Subcutaneous abdominal adipose tissue (tissue), 5 donors: ENCODE data around the gene PPTC7.
A peak's percentile ranks its signal among the peaks of the same experiment; 100 is the strongest.
"Not testable (repeated sequence)": the region's sequence is repeated elsewhere in the genome, so short reads cannot be mapped to it uniquely, and the experiment has no call there.

Source experiments
- H3K27ac ChIP-seq: one replicate; pipeline ENCODE4 v1.7.0; 2013; ENCODE audit warnings: low read depth, mild to moderate bottlenecking, inconsistent platforms, low read length, moderate library complexity
- H3K27me3 ChIP-seq, 5 donors: one replicate each; pipeline ENCODE4 v1.7.0; 2013; ENCODE audit warnings: low read length in 5 of 5, inconsistent platforms in 1 of 5; ENCODE audit not compliant: control insufficient read depth in 5 of 5, insufficient read depth in 4 of 5
- H3K36me3 ChIP-seq, 5 donors: one replicate each; pipeline ENCODE4 v1.7.0; 2013; ENCODE audit warnings: low read length in 5 of 5; ENCODE audit not compliant: control insufficient read depth in 5 of 5, insufficient read depth in 5 of 5
- H3K4me1 ChIP-seq, 5 donors: one replicate each; pipeline ENCODE4 v1.7.0; 2013; ENCODE audit warnings: low read length in 5 of 5, mild to moderate bottlenecking in 3 of 5, moderate library complexity in 1 of 5; ENCODE audit not compliant: control insufficient read depth in 5 of 5, insufficient read depth in 5 of 5
- H3K4me3 ChIP-seq, 5 donors: one replicate each; pipeline ENCODE4 v1.7.0; 2013; ENCODE audit warnings: low read length in 5 of 5, low read depth in 1 of 5
- H3K9ac ChIP-seq, 5 donors: one replicate each; pipeline ENCODE4 v1.7.0; 2013; ENCODE audit warnings: low read length in 5 of 5, mild to moderate bottlenecking in 4 of 5, moderate library complexity in 3 of 5
- H3K9me3 ChIP-seq, 5 donors: one replicate each; pipeline ENCODE4 v1.7.0; 2013; ENCODE audit warnings: low read length in 5 of 5; ENCODE audit not compliant: control insufficient read depth in 5 of 5
- donor health status: healthy.
- donor health status: healthy.
- donor health status: healthy.
- donor health status: healthy.
- donor health status: healthy.

PPTC7 gene

DNA sequence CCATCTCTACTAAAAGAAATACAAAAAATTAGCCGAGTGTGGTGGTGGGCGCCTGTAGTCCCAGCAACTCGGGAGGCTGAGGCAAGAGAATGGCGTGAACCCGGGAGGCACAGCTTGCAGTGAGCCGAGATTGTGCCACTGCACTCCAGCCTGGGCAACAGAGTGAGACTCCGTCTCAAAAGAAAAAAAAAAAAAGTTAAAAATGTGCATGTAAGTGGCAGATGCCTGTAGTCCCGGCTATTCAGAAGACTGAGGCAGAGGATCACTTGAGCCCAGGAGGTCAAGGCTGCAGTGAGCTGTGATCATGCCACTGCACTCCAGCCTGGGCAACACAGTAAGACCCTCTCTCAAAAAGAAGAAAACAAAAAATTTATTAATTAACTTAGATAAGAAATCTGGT lies 65.1 kb downstream of the PPTC7 start:
- not testable (repeated sequence) for H3K36me3 ChIP-seq, H3K4me3 ChIP-seq, H3K9me3 ChIP-seq, H3K9ac ChIP-seq, H3K27ac ChIP-seq, H3K27me3 ChIP-seq, H3K4me1 ChIP-seq

DNA sequence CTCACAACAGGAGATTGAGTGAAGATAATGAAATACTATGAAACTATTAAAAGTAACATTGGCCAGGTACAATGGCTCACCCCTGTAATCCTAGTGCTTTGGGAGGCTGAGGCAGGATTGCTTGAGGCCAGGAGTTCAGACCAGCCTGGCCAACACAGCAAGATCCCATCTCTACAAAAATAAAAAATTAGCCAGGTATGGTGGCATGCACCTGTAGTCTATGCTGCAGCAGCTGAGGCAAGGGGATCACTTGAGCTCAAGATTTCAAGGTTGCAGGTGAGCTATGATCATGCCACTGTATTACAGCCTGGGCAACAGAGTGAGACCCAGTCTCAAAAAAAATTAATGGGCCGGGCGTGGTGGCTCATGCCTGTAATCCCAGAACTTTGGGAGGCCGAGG lies 66.1 kb downstream of the PPTC7 start:
- Histone ChIP-seq H3K27ac (no peak overlapping the region), H3K4me3 (no peak overlapping the region), H3K4me1 (peaks cover 0 to 6% (median 0%) of the 10 kb centered on the region in 5 donors), H3K9ac (peak overlapping the region in 1 of 5 donors; percentile 20), H3K27me3 (no peaks in the 10 kb centered on the region), H3K36me3 (no peaks in the 10 kb centered on the region), H3K9me3 (no peaks in the 10 kb centered on the region)

DNA sequence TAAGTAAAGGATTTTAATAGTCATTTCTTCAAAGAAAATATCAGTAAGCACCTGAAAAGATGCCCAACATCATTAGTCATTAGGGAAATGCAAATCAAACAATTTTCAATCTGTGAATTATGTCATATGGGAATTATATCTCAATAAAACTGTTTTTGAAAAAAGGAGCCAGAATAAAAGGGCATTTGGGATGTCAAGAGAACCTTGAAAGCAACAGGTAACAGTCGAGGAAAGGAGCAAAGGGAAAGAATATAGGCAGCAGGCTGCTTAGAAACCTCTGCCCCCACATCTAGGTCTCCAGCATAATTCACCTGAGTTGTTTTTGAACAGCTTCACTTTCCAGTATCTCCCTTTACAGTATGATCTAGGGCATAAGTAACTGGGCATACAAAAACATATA lies 68.8 kb downstream of the PPTC7 start:
- no peak overlapping the region for H3K9ac ChIP-seq
- no peaks in the 10 kb centered on the region for H3K9me3 ChIP-seq
- no peak overlapping the region for H3K4me3 ChIP-seq
- H3K27ac ChIP-seq = no peak overlapping the region
- no peaks in the 10 kb centered on the region for H3K36me3 ChIP-seq
- peaks cover 0 to 6% (median 0%) of the 10 kb centered on the region in 5 donors for H3K4me1 ChIP-seq
- no peaks in the 10 kb centered on the region for H3K27me3 ChIP-seq

DNA sequence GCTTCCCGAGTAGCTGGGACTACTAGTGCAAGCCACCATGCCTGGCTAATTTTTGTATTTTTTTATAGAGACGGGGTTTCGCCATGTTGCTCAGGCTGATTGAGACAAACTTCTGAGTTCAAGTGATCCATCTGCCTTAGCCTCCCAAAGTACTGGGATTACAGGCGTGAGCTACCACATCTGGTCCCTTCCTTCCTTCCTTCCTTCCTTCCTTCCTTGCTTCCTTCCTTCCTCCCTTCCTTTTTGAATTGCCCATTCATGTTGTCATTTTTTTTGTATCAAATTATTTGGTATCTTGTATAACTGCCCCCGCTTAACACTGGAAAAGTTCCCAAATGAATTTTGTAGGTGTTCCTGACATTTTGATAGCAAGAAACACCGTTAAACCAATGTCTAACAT lies 69.3 kb downstream of the PPTC7 start:
- Histone ChIP-seq H3K9ac (no peak overlapping the region), H3K4me3 (no peak overlapping the region)

DNA sequence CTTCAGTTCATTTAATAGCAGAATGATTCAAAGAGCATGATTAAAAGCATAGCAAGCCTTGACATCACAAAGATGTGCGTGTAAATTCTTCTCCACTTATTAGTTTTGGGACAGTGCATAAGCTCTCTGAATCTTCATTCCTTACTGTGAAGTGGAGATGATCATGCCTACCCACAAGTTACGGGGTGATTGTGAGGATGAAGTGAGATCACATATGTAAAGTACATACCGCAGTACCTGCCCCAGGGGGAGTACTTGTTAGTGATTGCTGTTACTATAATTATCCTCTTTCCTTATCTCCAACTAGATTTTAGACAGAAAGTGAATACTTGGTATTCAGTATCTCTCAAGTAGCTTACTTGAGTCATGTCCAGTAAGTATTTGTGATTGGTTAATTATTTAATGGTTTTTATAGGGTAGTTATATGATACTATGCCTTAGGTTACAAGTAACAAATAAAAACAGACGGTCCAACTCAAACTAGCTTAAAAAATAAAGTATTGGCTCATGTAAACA lies 75.0 kb downstream of the PPTC7 start:
- Histone ChIP-seq H3K36me3 (no peaks in the 10 kb centered on the region), H3K27me3 (no peaks in the 10 kb centered on the region), H3K27ac (no peak overlapping the region), H3K4me3 (no peak overlapping the region), H3K4me1 (peaks cover 0 to 4% (median 0%) of the 10 kb centered on the region in 5 donors), H3K9me3 (no peaks in the 10 kb centered on the region), H3K9ac (no peak overlapping the region)

More for the DNA sequence above, 69.3 kb downstream of the PPTC7 start:
- Histone ChIP-seq H3K27me3 (no peaks in the 10 kb centered on the region), H3K36me3 (no peaks in the 10 kb centered on the region), H3K27ac (no peak overlapping the region), H3K4me1 (peaks cover 0 to 6% (median 0%) of the 10 kb centered on the region in 5 donors), H3K9me3 (no peaks in the 10 kb centered on the region)

DNA sequence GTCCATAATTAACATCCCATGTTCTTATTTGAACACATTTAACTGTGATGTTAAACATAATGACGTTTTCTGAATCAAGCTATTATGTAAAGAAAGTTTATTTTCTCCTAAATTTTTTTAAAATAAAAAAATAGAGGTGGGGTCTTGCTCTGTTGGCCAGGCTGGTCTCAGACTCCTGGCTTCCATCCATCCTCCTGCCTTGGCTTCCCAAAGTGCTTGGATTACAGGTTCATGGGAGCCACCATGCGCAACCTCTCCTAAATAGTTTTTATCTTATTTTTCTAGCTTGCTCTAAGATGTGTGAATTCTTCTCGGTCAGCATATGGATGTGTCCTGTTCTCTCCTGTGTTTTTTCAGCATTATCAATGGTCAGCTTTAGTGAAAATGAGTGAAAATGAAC lies 77.8 kb downstream of the PPTC7 start:
- Histone ChIP-seq H3K9ac (no peak overlapping the region), H3K4me3 (no peak overlapping the region), H3K27ac (no peak overlapping the region), H3K27me3 (no peaks in the 10 kb centered on the region), H3K9me3 (no peaks in the 10 kb centered on the region), H3K36me3 (no peaks in the 10 kb centered on the region), H3K4me1 (peaks cover 0 to 20% (median 18%) of the 10 kb centered on the region in 5 donors)

DNA sequence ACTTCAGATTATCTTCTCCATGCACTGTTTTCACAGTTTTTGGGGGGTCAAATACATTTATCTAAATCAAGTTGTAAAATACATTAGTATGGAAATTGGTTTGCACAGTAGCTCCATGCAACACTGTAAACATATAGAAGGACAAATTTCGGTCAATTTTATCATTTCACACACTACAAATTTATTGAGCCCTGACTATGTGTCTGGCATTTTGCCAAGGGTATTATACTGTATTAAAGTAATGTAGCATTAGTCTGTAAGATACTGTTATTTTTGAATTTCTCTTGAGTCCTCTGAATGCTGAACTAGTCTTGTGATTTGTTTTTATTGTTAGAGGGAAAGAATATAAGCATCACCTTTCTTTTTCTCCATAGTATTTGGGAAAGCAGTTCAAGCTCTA lies 79.7 kb downstream of the PPTC7 start:
- Histone ChIP-seq H3K27ac (no peak overlapping the region), H3K27me3 (no peaks in the 10 kb centered on the region), H3K4me1 (peaks cover 0 to 33% (median 30%) of the 10 kb centered on the region in 5 donors), H3K36me3 (no peaks in the 10 kb centered on the region), H3K4me3 (no peak overlapping the region), H3K9ac (no peak overlapping the region), H3K9me3 (no peaks in the 10 kb centered on the region)

DNA sequence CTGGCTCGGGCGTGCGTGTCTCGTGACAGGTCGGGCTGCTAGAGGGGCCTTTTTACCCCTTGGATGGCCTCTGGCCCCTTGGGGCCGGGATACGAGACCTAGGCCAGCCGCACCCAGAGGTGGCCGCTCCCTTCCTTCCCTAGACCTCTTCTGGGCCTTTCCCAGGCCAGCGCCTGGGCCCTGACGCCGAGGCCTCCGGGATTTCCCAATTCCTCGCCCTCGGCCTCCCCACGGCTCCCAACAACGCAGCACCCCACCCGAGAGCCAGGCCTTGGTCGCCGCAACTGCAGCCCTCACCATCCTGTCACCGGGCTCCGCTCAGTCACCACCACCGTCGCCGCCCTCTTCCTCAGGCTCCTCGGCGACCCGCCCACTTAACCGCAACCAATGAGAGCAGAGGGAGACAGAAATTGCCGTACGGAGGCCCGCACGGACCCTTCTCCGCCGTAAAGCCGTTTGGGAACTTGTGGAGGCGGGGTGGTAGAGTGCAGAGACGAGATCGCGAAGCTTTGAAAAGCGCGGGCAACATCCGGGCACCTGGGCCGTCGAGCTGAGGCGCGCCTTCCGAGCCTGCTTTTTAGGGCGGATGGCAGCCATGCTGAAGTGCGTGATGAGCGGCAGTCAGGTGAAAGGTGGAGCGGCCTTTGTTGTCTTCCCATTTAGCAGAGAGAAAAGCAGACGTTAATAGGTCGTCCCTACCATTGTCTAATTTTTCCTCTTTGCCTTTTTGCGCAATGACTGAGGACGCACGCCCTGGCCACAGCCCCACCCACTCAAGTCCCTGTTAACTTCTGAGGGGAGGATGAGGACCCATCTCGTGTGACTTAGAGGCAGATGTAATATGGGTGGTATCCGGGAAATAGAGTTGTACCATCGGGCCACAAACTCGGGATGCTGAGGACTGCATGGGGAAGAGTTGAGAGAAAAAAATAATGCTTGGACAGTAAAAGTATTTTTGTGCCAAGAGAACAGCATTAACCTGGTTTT lies 81.1 kb downstream of the PPTC7 start, which contains the start of the genes RAD9B and VPS29:
Gene RAD9B (plus strand): TSS at position 580 of the 987 bp plus-strand sequence. CDS start 7 bp downstream, at position 587.
Gene VPS29 (minus strand): TSS at position 360 of the 987 bp plus-strand sequence. CDS start 60 bp downstream, at position 300.
- Histone ChIP-seq H3K4me3 (peak within 1 kb of the TSS; percentile 81 to 98 (median 97)), H3K27ac (peak within 1 kb of the TSS; percentile 94), H3K36me3 (no peaks in the 10 kb centered on the region), H3K27me3 (no peaks in the 10 kb centered on the region), H3K4me1 (peaks cover 0 to 36% (median 30%) of the 10 kb centered on the region in 5 donors), H3K9me3 (no peaks in the 10 kb centered on the region), H3K9ac (peak within 1 kb of the TSS; percentile 96 to 100 (median 99))

DNA sequence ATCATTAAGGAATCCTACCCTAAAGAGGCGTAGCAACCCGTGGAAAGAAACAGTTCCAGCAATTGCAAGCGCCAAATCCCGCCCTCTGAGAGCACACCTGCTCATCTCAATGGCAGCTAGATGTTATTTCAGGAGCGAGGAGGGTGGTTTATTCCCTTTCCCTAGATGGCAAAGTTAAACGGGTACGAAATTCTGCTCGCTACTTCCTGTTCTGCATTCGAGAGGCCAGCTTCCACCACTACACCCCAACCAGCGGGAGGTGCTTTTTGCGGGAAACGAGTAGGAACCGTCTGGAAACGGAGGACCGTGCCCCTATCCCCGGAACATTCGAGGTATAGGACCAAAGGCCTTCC lies 81.7 kb downstream of the PPTC7 start:
- H3K9me3 ChIP-seq = no peaks in the 10 kb centered on the region
- H3K27ac ChIP-seq = peak overlapping the region; percentile 94
- peak overlapping the region; percentile 96 to 100 (median 99) for H3K9ac ChIP-seq
- peak overlapping the region; percentile 81 to 98 (median 97) for H3K4me3 ChIP-seq
- H3K27me3 ChIP-seq = no peaks in the 10 kb centered on the region
- peaks cover 0 to 36% (median 30%) of the 10 kb centered on the region in 5 donors for H3K4me1 ChIP-seq
- H3K36me3 ChIP-seq = no peaks in the 10 kb centered on the region
